Keratinocyte (primary cell): Measurements from ENCODE around the gene ASTN2.

Experiments
- CTCF ChIP-seq, 3 experiments: IDR thresholded peaks in 1 of 3; conservative IDR thresholded peaks in 1 of 3; optimal IDR thresholded peaks in 1 of 3; 2 replicates in 2 of 3; 3 replicates in 1 of 3; pipeline versions ENCODE3 to v1.5.1; 2011; ENCODE audit warnings: low read length in 3 of 3, mild to moderate bottlenecking in 3 of 3, moderate library complexity in 2 of 3, control low read depth in 1 of 3, inconsistent platforms in 1 of 3; ENCODE audit not compliant: insufficient read depth in 2 of 3; ENCODE audit errors: extremely low read depth in 1 of 3
- EZH2 ChIP-seq: IDR thresholded peaks from one replicate; pipeline ENCODE4 v1.6.1; 2012; ENCODE audit warnings: inconsistent platforms, mild to moderate bottlenecking, low read length, moderate library complexity

DNA sequence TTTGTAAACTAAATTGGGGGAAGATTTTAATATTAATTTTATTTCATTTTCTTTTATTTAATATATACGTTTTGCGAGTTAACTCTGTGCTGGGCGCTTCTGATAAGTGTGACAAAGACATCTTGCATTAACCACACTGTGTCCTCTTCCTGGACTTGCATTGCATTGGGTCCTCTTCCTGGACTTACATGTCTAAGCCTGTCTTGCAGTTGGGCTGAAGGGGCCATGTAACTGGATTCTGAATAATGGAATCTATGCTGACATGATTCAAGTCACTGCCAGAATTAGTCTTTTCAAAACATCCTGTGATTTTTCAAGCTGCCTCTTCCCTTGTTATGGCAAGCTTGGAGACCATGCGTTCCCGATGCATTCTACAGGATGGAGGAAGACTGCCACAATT is 605.2 kb downstream of the ASTN2 start:
- TF ChIP-seq CTCF (optimal IDR thresholded peaks at IDR 0.05 in 1 of 3, IDR thresholded peaks at IDR 0.05 in 1 of 3, conservative IDR thresholded peaks at IDR 0.05 in 1 of 3; ENCODE audit: extremely low read depth in 1 of 3, insufficient read depth in 2 of 3, low read length in 3 of 3): no peak
- no peak for TF ChIP-seq EZH2
